GM10248 (cell line): ENCODE data around the gene REEP6.

Experiments
- CTCF ChIA-PET: fragments of 300-600 bp; sonication (Branson Sonifier 250); formaldehyde crosslinking; extraction: SDS; loops from one replicate; lab custom pipeline; 2021; ENCODE audit warnings: antibody characterized with exemption; lab: Yijun Ruan, JAX
- POLR2A ChIA-PET: fragments of 350-650 bp; sonication (Branson Sonifier 250); formaldehyde crosslinking; extraction: SDS; loops from one replicate; lab custom pipeline; 2020; ENCODE audit warnings: antibody characterized with exemption; lab: Yijun Ruan, JAX
- DNase-seq: peaks from one replicate; pipeline ENCODE4 v3.0.0; 2012; ENCODE audit errors: extremely low spot score
- TF ChIP-seq, protein P1 (sequence below): IDR thresholded peaks from 2 replicates; pipeline ENCODE4 v1.5.1; 2012; ENCODE audit warnings: mild to moderate bottlenecking, low read depth; ENCODE audit errors: extremely low read depth, missing control alignments, control extremely low read depth

REEP6 gene

GRCh38 chr19:1491114-1491848 is at the start of gene REEP6:
Gene REEP6 (plus strand): TSS chr19:1491181. CDS start chr19:1491270, 89 bp downstream.
- ChIA-PET CTCF (interaction anchor here (0.7 to 1.6 kb wide), 3 partner anchors 13 to 335 kb away, joined by 3 to 4 read pairs (median 4); no protein-coding TSS in a partner anchor), POLR2A (interaction anchor here (0.9 to 1.3 kb wide), 2 partner anchors 47 to 985 kb away, joined by 4 to 5 read pairs; no protein-coding TSS in a partner anchor)
- no peak for DNase-seq
- TF ChIP-seq, protein P1, sequence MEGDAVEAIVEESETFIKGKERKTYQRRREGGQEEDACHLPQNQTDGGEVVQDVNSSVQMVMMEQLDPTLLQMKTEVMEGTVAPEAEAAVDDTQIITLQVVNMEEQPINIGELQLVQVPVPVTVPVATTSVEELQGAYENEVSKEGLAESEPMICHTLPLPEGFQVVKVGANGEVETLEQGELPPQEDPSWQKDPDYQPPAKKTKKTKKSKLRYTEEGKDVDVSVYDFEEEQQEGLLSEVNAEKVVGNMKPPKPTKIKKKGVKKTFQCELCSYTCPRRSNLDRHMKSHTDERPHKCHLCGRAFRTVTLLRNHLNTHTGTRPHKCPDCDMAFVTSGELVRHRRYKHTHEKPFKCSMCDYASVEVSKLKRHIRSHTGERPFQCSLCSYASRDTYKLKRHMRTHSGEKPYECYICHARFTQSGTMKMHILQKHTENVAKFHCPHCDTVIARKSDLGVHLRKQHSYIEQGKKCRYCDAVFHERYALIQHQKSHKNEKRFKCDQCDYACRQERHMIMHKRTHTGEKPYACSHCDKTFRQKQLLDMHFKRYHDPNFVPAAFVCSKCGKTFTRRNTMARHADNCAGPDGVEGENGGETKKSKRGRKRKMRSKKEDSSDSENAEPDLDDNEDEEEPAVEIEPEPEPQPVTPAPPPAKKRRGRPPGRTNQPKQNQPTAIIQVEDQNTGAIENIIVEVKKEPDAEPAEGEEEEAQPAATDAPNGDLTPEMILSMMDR = no peak

GRCh38 chr19:1441677-1442438 is 49.1 kb upstream of the REEP6 start:
- CTCF ChIA-PET = interaction anchor here (1.3 to 5.0 kb wide), 4 partner anchors 12 to 198 kb away, joined by 3 to 22 read pairs (median 3); no protein-coding TSS in a partner anchor
- TF ChIP-seq, protein P1 = no peak
- DNase-seq = no peak
- POLR2A ChIA-PET = interaction anchor here (0.6 to 1.9 kb wide), 3 partner anchors 9 to 66 kb away, joined by 3 to 6 read pairs (median 5); no protein-coding TSS in a partner anchor

GRCh38 chr19:1445185-1445931 is 45.6 kb upstream of the REEP6 start:
- DNase-seq = peak; percentile 94
- CTCF ChIA-PET = interaction anchor here (0.7 to 5.0 kb wide), 18 partner anchors 9 to 380 kb away, joined by 3 to 25 read pairs (median 4); no protein-coding TSS in a partner anchor
- POLR2A ChIA-PET = interaction anchor here (1.2 kb wide), 1 partner anchor 10 kb away, joined by 6 read pairs; no protein-coding TSS in a partner anchor
- TF ChIP-seq, protein P1 = peak; percentile 96

- DNase-seq = no peak
- ChIA-PET CTCF (interaction anchor here (0.8 to 5.0 kb wide), 9 partner anchors 8 to 227 kb away, joined by 3 to 25 read pairs (median 6); no protein-coding TSS in a partner anchor), POLR2A (no interaction called here)
- TF ChIP-seq, protein P1 = no peak
Measured at GRCh38 chr19:1445932-1446712, 44.9 kb upstream of the REEP6 start.

- no peak for DNase-seq
- CTCF ChIA-PET = no interaction called here
- POLR2A ChIA-PET = interaction anchor here (0.5 kb wide), 1 partner anchor 14 kb away, joined by 3 read pairs; no protein-coding TSS in a partner anchor
- TF ChIP-seq, protein P1 = no peak
Measured at GRCh38 chr19:1446713-1447481, 44.1 kb upstream of the REEP6 start.
